CD14-positive monocyte (primary cell): ENCODE data around the gene NEDD4L. TPM values are rescaled to one million over a fixed set of nuclear protein-coding genes. Genes with fewer than 3 reads are reported as not detected.
"Not testable (repeated sequence)": the region's sequence is repeated elsewhere in the genome, so short reads cannot be mapped to it uniquely, and the experiment has no call there.

Experiments used
- DNase-seq, 3 donors: peaks; one replicate each; pipeline ENCODE4 v3.0.0-alpha.2; 2011 to 2022
- H2AFZ ChIP-seq: 2 replicates; pipeline ENCODE4 v1.6.0; 2012; ENCODE audit warnings: mild to moderate bottlenecking, low read depth, low read length, inconsistent platforms; ENCODE audit not compliant: insufficient read depth, poor library complexity, severe bottlenecking
- H3K27ac ChIP-seq, 2 donors: 1 replicate in 1 of 2; 2 replicates in 1 of 2; pipeline ENCODE4 v1.5.1; 2012 to 2013; ENCODE audit warnings: low read length in 2 of 2, control low read depth in 1 of 2, inconsistent platforms in 1 of 2, low read depth in 1 of 2, mild to moderate bottlenecking in 1 of 2
- H3K27me3 ChIP-seq, 2 donors: one replicate each; pipeline versions ENCODE4 v1.6.0 to v1.6.1; 2011 to 2013; ENCODE audit warnings: low read length in 2 of 2; ENCODE audit not compliant: control insufficient read depth in 2 of 2, insufficient read depth in 2 of 2
- H3K36me3 ChIP-seq, 2 donors: replicated peaks in 1 of 2; 1 replicate in 1 of 2; 2 replicates in 1 of 2; pipeline versions ENCODE4 v1.5.1 to v1.6.1; 2012 to 2013; ENCODE audit warnings: low read length in 2 of 2, control low read depth in 1 of 2, inconsistent platforms in 1 of 2, mild to moderate bottlenecking in 1 of 2; ENCODE audit not compliant: insufficient read depth in 2 of 2, control insufficient read depth in 1 of 2
- H3K4me1 ChIP-seq, 2 donors: 1 replicate in 1 of 2; 2 replicates in 1 of 2; pipeline versions ENCODE4 v1.5.1 to v1.6.1; 2012 to 2013; ENCODE audit warnings: low read length in 2 of 2, control low read depth in 1 of 2, inconsistent platforms in 1 of 2, mild to moderate bottlenecking in 1 of 2, moderate library complexity in 1 of 2; ENCODE audit not compliant: insufficient read depth in 2 of 2, control insufficient read depth in 1 of 2
- H3K4me2 ChIP-seq: replicated peaks from 2 replicates; pipeline ENCODE3; 2012; ENCODE audit warnings: low read length, moderate library complexity, mild to moderate bottlenecking; ENCODE audit not compliant: poor library complexity, severe bottlenecking; ENCODE audit errors: extremely low read depth
- H3K4me3 ChIP-seq, 3 experiments: fragments of 200-600 bp in 1 of 3; sonication (generic) in 1 of 3; replicated peaks in 1 of 3; 1 replicate in 2 of 3; 2 replicates in 1 of 3; pipeline ENCODE4 v1.5.1; 2011 to 2013; ENCODE audit warnings: low read length in 3 of 3, mild to moderate bottlenecking in 3 of 3, control low read depth in 2 of 3, low read depth in 2 of 3, inconsistent platforms in 1 of 3, moderate library complexity in 1 of 3
- H3K79me2 ChIP-seq: 2 replicates; pipeline ENCODE4 v1.6.0; 2012; ENCODE audit warnings: mild to moderate bottlenecking, control low read depth, inconsistent platforms, low read length, moderate library complexity; ENCODE audit not compliant: insufficient read depth
- H3K9ac ChIP-seq: 2 replicates; pipeline ENCODE4 v1.6.0; 2017; ENCODE audit warnings: low read length, mild to moderate bottlenecking; ENCODE audit not compliant: insufficient read depth, poor library complexity, severe bottlenecking
- H3K9me3 ChIP-seq, 2 donors: replicated peaks in 1 of 2; 1 replicate in 1 of 2; 2 replicates in 1 of 2; pipeline versions ENCODE4 v1.5.1 to v1.6.1; 2012 to 2013; ENCODE audit warnings: low read length in 2 of 2, control low read depth in 1 of 2; ENCODE audit not compliant: control insufficient read depth in 1 of 2, insufficient read depth in 1 of 2
- H4K20me1 ChIP-seq: 2 replicates; pipeline ENCODE4 v1.6.0; 2012; ENCODE audit warnings: mild to moderate bottlenecking, low read length, control low read depth, moderate library complexity; ENCODE audit not compliant: insufficient read depth
- H3K27ac Mint-ChIP-seq, 7 donors: one replicate each; pipeline ENCODE4 v1.8.0; 2020; ENCODE audit warnings: mild to moderate bottlenecking in 7 of 7, mixed read lengths in 7 of 7, moderate library complexity in 6 of 7, inconsistent platforms in 2 of 7
- H3K27me3 Mint-ChIP-seq, 3 donors: one replicate each; pipeline ENCODE4 v1.8.0; 2021 to 2022; ENCODE audit warnings: low read depth in 3 of 3, mild to moderate bottlenecking in 3 of 3, mixed read lengths in 3 of 3, moderate library complexity in 3 of 3, inconsistent platforms in 1 of 3
- H3K36me3 Mint-ChIP-seq, 2 donors: one replicate each; pipeline ENCODE4 v1.8.0; 2020; ENCODE audit warnings: mixed read lengths in 2 of 2, inconsistent platforms in 1 of 2, mild to moderate bottlenecking in 1 of 2
- H3K4me1 Mint-ChIP-seq: one replicate; pipeline ENCODE4 v1.8.0; 2020; ENCODE audit warnings: mild to moderate bottlenecking, mixed read lengths
- H3K4me3 Mint-ChIP-seq, 2 donors: one replicate each; pipeline ENCODE4 v1.8.0; 2020; ENCODE audit warnings: mild to moderate bottlenecking in 2 of 2, mixed read lengths in 2 of 2, moderate library complexity in 1 of 2
- H3K9me3 Mint-ChIP-seq, 7 donors: one replicate each; pipeline ENCODE4 v1.8.0; 2020 to 2022; ENCODE audit warnings: mixed read lengths in 7 of 7, mild to moderate bottlenecking in 6 of 7, moderate library complexity in 6 of 7, inconsistent platforms in 2 of 7
- WGBS: methylation state at CpG from one replicate; pipeline ENCODE4 v1.1.5; 2013; ENCODE audit warnings: missing lambda C conversion rate; ENCODE audit not compliant: insufficient coverage; 5-methylcytosine and 5-hydroxymethylcytosine counted together
- intact Hi-C, 2 donors: fragments of 100-400 bp; cut with micrococcal nuclease; formaldehyde crosslinking; loops; one replicate each; pipeline versions ENCODE4 v1.15.0 to v1.15.1; 2023
- polyA plus RNA-seq, 3 donors: library from polyadenylated mRNA; depleted of rRNA in 1 of 3; unstranded in 2 of 3; stranded (reverse) in 1 of 3; fragments of 300-500 nt in 2 of 3; fragments of >200 nt in 1 of 3; fragmentation: Illumina TruSeq in 2 of 3; gene quantifications; 1 replicate in 2 of 3; 2 replicates in 1 of 3; pipeline ENCODE4 v1.2.3, GENCODE V29; 2012 to 2021
- TF ChIP-seq, protein P1 (sequence below): fragments of 200-600 bp; IDR thresholded peaks from one replicate; pipeline ENCODE4 v1.8.0; 2022; ENCODE audit warnings: antibody characterized with exemption, mild to moderate bottlenecking

NEDD4L gene
- polyA plus RNA-seq, 3 donors: 2.5 to 5.2 (median 4.5) TPM

GRCh38 chr18:58049000-58049688 lies 5.1 kb downstream of the NEDD4L start:
- Histone ChIP-seq H3K27me3 (peaks cover 0 to 12% of the 10 kb centered on the region in 2 donors), H3K4me3 (no peak overlapping the region), H3K27ac (no peak overlapping the region), H3K36me3 (no peaks in the 10 kb centered on the region), H3K4me1 (peaks cover 9 to 25% of the 10 kb centered on the region in 2 donors), H3K9me3 (no peaks in the 10 kb centered on the region), H4K20me1 (no peaks in the 10 kb centered on the region), H3K4me2 (no peak overlapping the region), H2AFZ (no peak overlapping the region), H3K79me2 (no peaks in the 10 kb centered on the region), H3K9ac (no peak overlapping the region)
- H3K4me3 Mint-ChIP-seq: no peak overlapping the region
- peaks cover 10 to 17% (median 15%) of the 10 kb centered on the region in 3 donors for H3K27me3 Mint-ChIP-seq
- intact Hi-C loops: no loop called here
- no peak overlapping the region for H3K27ac Mint-ChIP-seq
- peaks cover 28% of the 10 kb centered on the region for H3K4me1 Mint-ChIP-seq
- TF ChIP-seq, protein P1, sequence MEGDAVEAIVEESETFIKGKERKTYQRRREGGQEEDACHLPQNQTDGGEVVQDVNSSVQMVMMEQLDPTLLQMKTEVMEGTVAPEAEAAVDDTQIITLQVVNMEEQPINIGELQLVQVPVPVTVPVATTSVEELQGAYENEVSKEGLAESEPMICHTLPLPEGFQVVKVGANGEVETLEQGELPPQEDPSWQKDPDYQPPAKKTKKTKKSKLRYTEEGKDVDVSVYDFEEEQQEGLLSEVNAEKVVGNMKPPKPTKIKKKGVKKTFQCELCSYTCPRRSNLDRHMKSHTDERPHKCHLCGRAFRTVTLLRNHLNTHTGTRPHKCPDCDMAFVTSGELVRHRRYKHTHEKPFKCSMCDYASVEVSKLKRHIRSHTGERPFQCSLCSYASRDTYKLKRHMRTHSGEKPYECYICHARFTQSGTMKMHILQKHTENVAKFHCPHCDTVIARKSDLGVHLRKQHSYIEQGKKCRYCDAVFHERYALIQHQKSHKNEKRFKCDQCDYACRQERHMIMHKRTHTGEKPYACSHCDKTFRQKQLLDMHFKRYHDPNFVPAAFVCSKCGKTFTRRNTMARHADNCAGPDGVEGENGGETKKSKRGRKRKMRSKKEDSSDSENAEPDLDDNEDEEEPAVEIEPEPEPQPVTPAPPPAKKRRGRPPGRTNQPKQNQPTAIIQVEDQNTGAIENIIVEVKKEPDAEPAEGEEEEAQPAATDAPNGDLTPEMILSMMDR: no peak
- H3K9me3 Mint-ChIP-seq: no peaks in the 10 kb centered on the region
- WGBS: 78% methylated on average over 3 of the region's 6 CpGs
- H3K36me3 Mint-ChIP-seq: peaks cover 0 to 1% of the 10 kb centered on the region in 2 donors
- peak in 1 of 3 donors; percentile 23 for DNase-seq

- H3K27ac ChIP-seq, H3K4me3 Mint-ChIP-seq, H3K4me2 ChIP-seq, H2AFZ ChIP-seq, H3K79me2 ChIP-seq, intact Hi-C loops, H3K27ac Mint-ChIP-seq, H3K9ac ChIP-seq, H3K9me3 Mint-ChIP-seq, DNase-seq, H3K36me3 ChIP-seq, H3K4me3 ChIP-seq, H3K27me3 Mint-ChIP-seq, H3K27me3 ChIP-seq, H4K20me1 ChIP-seq, H3K36me3 Mint-ChIP-seq, H3K9me3 ChIP-seq: not testable (repeated sequence)
- WGBS: no CpG with 5 or more reads among the region's 3 CpGs
- H3K4me1 ChIP-seq: peaks cover 0 to 12% of the 10 kb centered on the region in 2 donors
- H3K4me1 Mint-ChIP-seq: peaks cover 22% of the 10 kb centered on the region
These were observed 6.9 kb downstream of the NEDD4L start for GRCh38 chr18:58050963-58051362.
